WTC11 (cell line): ENCODE measurements around the gene PEBP1. TPM values are rescaled to one million over a fixed set of nuclear protein-coding genes. Genes with fewer than 3 reads are reported as not detected.

Source experiments
- ATAC-seq: fragments of 200-7000 bp; cut with Tn5 transposase; 2 replicates; pipeline ENCODE4 v1.10.0; 2021; ENCODE audit warnings: mild to moderate bottlenecking, moderate library complexity
- CTCF ChIA-PET: fragments of 300-600 bp; sonication (Branson Sonifier 250); formaldehyde crosslinking; loops from one replicate; lab custom pipeline; 2021; ENCODE audit warnings: antibody characterized with exemption; lab: Charles Lee
- POLR2A ChIA-PET: fragments of 350-600 bp; sonication (Branson Sonifier 250); formaldehyde crosslinking; loops from one replicate; lab custom pipeline; 2021; ENCODE audit warnings: antibody characterized with exemption; lab: Charles Lee
- DNase-seq: peaks from one replicate; pipeline ENCODE4 v3.0.0; 2021; ENCODE audit warnings: low spot score
- H3K27ac Mint-ChIP-seq: 2 replicates; pipeline ENCODE4 v1.8.0; 2021; ENCODE audit warnings: mixed read lengths
- H3K27me3 Mint-ChIP-seq: 2 replicates; pipeline ENCODE4 v1.8.0; 2021; ENCODE audit warnings: low read depth, mild to moderate bottlenecking, moderate library complexity, mixed read lengths
- H3K36me3 Mint-ChIP-seq: 2 replicates; pipeline ENCODE4 v1.8.0; 2021; ENCODE audit warnings: mixed read lengths
- H3K4me1 Mint-ChIP-seq: 2 replicates; pipeline ENCODE4 v1.8.0; 2022; ENCODE audit warnings: mixed read lengths
- H3K4me3 Mint-ChIP-seq: 2 replicates; pipeline ENCODE4 v1.8.0; 2021; ENCODE audit warnings: mild to moderate bottlenecking, moderate library complexity, mixed read lengths
- H3K9me3 Mint-ChIP-seq: 2 replicates; pipeline ENCODE4 v1.8.0; 2021; ENCODE audit warnings: mixed read lengths
- ATF6 ChIP-seq: sonication (generic); formaldehyde crosslinking; IDR thresholded peaks from 2 replicates; pipeline ENCODE4 v1.8.1; 2023; ENCODE audit warnings: mild to moderate bottlenecking, missing genetic modification reagents
- CBFB ChIP-seq: sonication (generic); formaldehyde crosslinking; IDR thresholded peaks from 2 replicates; pipeline ENCODE4 v1.8.1; 2022; ENCODE audit warnings: mild to moderate bottlenecking, low read depth, missing genetic modification reagents
- CREB1 ChIP-seq: sonication (generic); formaldehyde crosslinking; IDR thresholded peaks from 2 replicates; pipeline ENCODE4 v1.8.0; 2023; ENCODE audit warnings: mild to moderate bottlenecking, missing genetic modification reagents
- E2F5 ChIP-seq: sonication (generic); formaldehyde crosslinking; IDR thresholded peaks from 2 replicates; pipeline ENCODE4 v1.8.1; 2022; ENCODE audit warnings: mild to moderate bottlenecking, moderate library complexity, missing genetic modification reagents
- ETV6 ChIP-seq: sonication (generic); formaldehyde crosslinking; IDR thresholded peaks from 2 replicates; pipeline ENCODE4 v1.8.1; 2022; ENCODE audit warnings: mild to moderate bottlenecking, missing genetic modification reagents
- GTF2I ChIP-seq: fragments of 250-450 bp; sonication (Bioruptor Pico); conservative IDR thresholded peaks from 2 replicates; pipeline ENCODE4 v1.4.0; 2021; ENCODE audit warnings: mild to moderate bottlenecking
- HMGXB4 ChIP-seq: sonication (generic); formaldehyde crosslinking; IDR thresholded peaks from 2 replicates; pipeline ENCODE4 v1.8.1; 2023; ENCODE audit warnings: mild to moderate bottlenecking, moderate library complexity, missing genetic modification reagents
- PREB ChIP-seq: sonication (generic); formaldehyde crosslinking; IDR thresholded peaks from 2 replicates; pipeline ENCODE4 v1.8.1; 2022; ENCODE audit warnings: mild to moderate bottlenecking, missing genetic modification reagents, moderate library complexity, borderline replicate concordance
- SMAD3 ChIP-seq: sonication (generic); formaldehyde crosslinking; IDR thresholded peaks from 2 replicates; pipeline ENCODE4 v1.8.0; 2022; ENCODE audit warnings: missing genetic modification reagents, mild to moderate bottlenecking, borderline replicate concordance
- SP1 ChIP-seq: sonication (generic); formaldehyde crosslinking; conservative IDR thresholded peaks from 2 replicates; pipeline ENCODE4 v1.8.1; 2022; ENCODE audit warnings: missing genetic modification reagents
- TCF7 ChIP-seq: sonication (generic); formaldehyde crosslinking; IDR thresholded peaks from 2 replicates; pipeline ENCODE4 v1.8.0; 2022; ENCODE audit warnings: mild to moderate bottlenecking, low read depth, missing genetic modification reagents, moderate library complexity
- TEAD1 ChIP-seq: sonication (generic); formaldehyde crosslinking; IDR thresholded peaks from 2 replicates; pipeline ENCODE4 v1.8.0; 2022; ENCODE audit warnings: mild to moderate bottlenecking, missing genetic modification reagents
- ZNF121 ChIP-seq: sonication (generic); formaldehyde crosslinking; IDR thresholded peaks from 2 replicates; pipeline ENCODE4 v1.8.0; 2023; ENCODE audit warnings: missing genetic modification reagents
- ZNF425 ChIP-seq: fragments of 250-450 bp; sonication (Bioruptor Pico); conservative IDR thresholded peaks from 2 replicates; pipeline ENCODE4 v1.9.0; 2021; ENCODE audit warnings: mild to moderate bottlenecking
- total RNA-seq: library from RNA; stranded (reverse); gene quantifications from 3 replicates; pipeline ENCODE4 v1.2.3, GENCODE V29; 2021

The PEBP1 gene
- total RNA-seq, 1 experiment from 2014 or later = 363 TPM

GRCh38 chr12:118193477-118193876 lies 57.6 kb downstream of the PEBP1 start:
- no peak overlapping the region for H3K4me3 Mint-ChIP-seq
- H3K4me1 Mint-ChIP-seq = peaks cover 25% of the 10 kb centered on the region
- no peaks in the 10 kb centered on the region for H3K9me3 Mint-ChIP-seq
- ChIA-PET CTCF (no interaction called here), POLR2A (no interaction called here)
- no peaks in the 10 kb centered on the region for H3K27me3 Mint-ChIP-seq
- TF ChIP-seq ZNF121 (peak; percentile 56; the same call in 1 of the 2 replicates), ETV6 (CRISPR knock-in tag) (no peak)
- H3K36me3 Mint-ChIP-seq = peaks cover 6% of the 10 kb centered on the region
- ATAC-seq (no peak), DNase-seq (no peak)
- no peak overlapping the region for H3K27ac Mint-ChIP-seq

GRCh38 chr12:118193958-118194357 lies 58.0 kb downstream of the PEBP1 start:
- CTCF ChIA-PET = no interaction called here
- H3K27ac Mint-ChIP-seq = peak overlapping the region; percentile 47
- ATAC-seq (no peak), DNase-seq (no peak)
- no peak overlapping the region for H3K4me3 Mint-ChIP-seq
- no peaks in the 10 kb centered on the region for H3K27me3 Mint-ChIP-seq
- peaks cover 20% of the 10 kb centered on the region for H3K4me1 Mint-ChIP-seq
- H3K36me3 Mint-ChIP-seq = peaks cover 6% of the 10 kb centered on the region
- no peaks in the 10 kb centered on the region for H3K9me3 Mint-ChIP-seq
- POLR2A ChIA-PET = no interaction called here
- no peak for TF ChIP-seq ZNF425 (CRISPR knock-in tag)
- no peak for TF ChIP-seq CREB1 (CRISPR knock-in tag)
- TF ChIP-seq SP1 (CRISPR knock-in tag) = no peak
- TF ChIP-seq ATF6 (CRISPR knock-in tag) = no peak
- no peak for TF ChIP-seq TEAD1 (CRISPR knock-in tag)
- TF ChIP-seq E2F5 (CRISPR knock-in tag) = no peak
- TF ChIP-seq SMAD3 (CRISPR knock-in tag) = no peak
- no peak for TF ChIP-seq CBFB (CRISPR knock-in tag)
- TF ChIP-seq HMGXB4 (CRISPR knock-in tag) = no peak
- no peak for TF ChIP-seq PREB (CRISPR knock-in tag)
- no peak for TF ChIP-seq TCF7 (CRISPR knock-in tag)
- no peak for TF ChIP-seq GTF2I (CRISPR knock-in tag)

Other genes with a start within 250 kb of the PEBP1 start
- 2.4 to 2.6 TPM (median 2.4 TPM) in 3 replicates for gene KSR2, start 167.1 kb upstream of the PEBP1 start, total RNA-seq
- 34.5 to 35.9 TPM (median 35.2 TPM) in 3 replicates for gene RFC5, start 119.4 kb upstream of the PEBP1 start, total RNA-seq
- 59.0 to 74.2 TPM (median 60.5 TPM) in 3 replicates for gene WSB2, start 74.9 kb upstream of the PEBP1 start, total RNA-seq
- 69.7 to 82.5 TPM (median 74.4 TPM) in 3 replicates for gene VSIG10, start 32.1 kb upstream of the PEBP1 start, total RNA-seq
- 8.3 to 13.0 TPM (median 9.3 TPM) in 3 replicates for gene TAOK3, start 236.8 kb downstream of the PEBP1 start, total RNA-seq
- 63.9 to 65.5 TPM (median 64.7 TPM) in 3 replicates for gene SUDS3, start 240.4 kb downstream of the PEBP1 start, total RNA-seq